ENCODE measurements around the gene MARCHF3.
A peak's percentile ranks its signal among the peaks of the same experiment; 100 is the strongest.
"Not testable (repeated sequence)": the region's sequence is repeated elsewhere in the genome, so short reads cannot be mapped to it uniquely, and the experiment has no call there.

The MARCHF3 gene

GRCh38 chr5:126917918-126918614 lies 112.3 kb downstream of the MARCHF3 start:
- DNase-seq (ENCODE audit: low read depth), result peak; percentile 73

- DNase-seq (ENCODE audit: low read depth), result no peak
These were observed 114.9 kb downstream of the MARCHF3 start for GRCh38 chr5:126915496-126915895.

- DNase-seq (ENCODE audit: low read depth), result no peak
These were observed 115.4 kb downstream of the MARCHF3 start for GRCh38 chr5:126914801-126915436.

- DNase-seq (ENCODE audit: low read depth), result peak; percentile 12
These were observed 117.7 kb downstream of the MARCHF3 start for GRCh38 chr5:126912616-126913200.

GRCh38 chr5:126911986-126912385 lies 118.4 kb downstream of the MARCHF3 start:
- no peak for DNase-seq (ENCODE audit: low read depth)

- DNase-seq (ENCODE audit: low read depth), result no peak
These were observed 120.5 kb downstream of the MARCHF3 start for GRCh38 chr5:126909856-126910255.

GRCh38 chr5:126904407-126904806 lies 126.0 kb downstream of the MARCHF3 start:
- not testable (repeated sequence) for DNase-seq (ENCODE audit: low read depth)

- no peak for DNase-seq (ENCODE audit: low read depth)
These were observed 129.6 kb downstream of the MARCHF3 start for GRCh38 chr5:126900796-126901195.

- DNase-seq (ENCODE audit: low read depth), result no peak
These were observed 130.9 kb downstream of the MARCHF3 start for GRCh38 chr5:126899476-126899875.

GRCh38 chr5:126897851-126898630 lies 132.3 kb downstream of the MARCHF3 start:
- DNase-seq (ENCODE audit: low read depth), result no peak

GRCh38 chr5:126896170-126896702 lies 134.1 kb downstream of the MARCHF3 start:
- no peak for DNase-seq (ENCODE audit: low read depth)

GRCh38 chr5:126895712-126896111 lies 134.6 kb downstream of the MARCHF3 start:
- DNase-seq (ENCODE audit: low read depth), result not testable (repeated sequence)

- DNase-seq (ENCODE audit: low read depth), result not testable (repeated sequence)
These were observed 139.9 kb downstream of the MARCHF3 start for GRCh38 chr5:126890414-126890813.

GRCh38 chr5:126888175-126888574 lies 142.2 kb downstream of the MARCHF3 start:
- no peak for DNase-seq (ENCODE audit: low read depth)

GRCh38 chr5:126884269-126884819 lies 146.0 kb downstream of the MARCHF3 start:
- DNase-seq (ENCODE audit: low read depth), result peak; percentile 97

- no peak for DNase-seq (ENCODE audit: low read depth)
These were observed 146.7 kb downstream of the MARCHF3 start for GRCh38 chr5:126883564-126884245.

- DNase-seq (ENCODE audit: low read depth), result peak; percentile 34
These were observed 148.3 kb downstream of the MARCHF3 start for GRCh38 chr5:126881821-126882600.

- DNase-seq (ENCODE audit: low read depth), result peak; percentile 62
These were observed 151.7 kb downstream of the MARCHF3 start for GRCh38 chr5:126878634-126879033.

GRCh38 chr5:126878085-126878484 lies 152.3 kb downstream of the MARCHF3 start:
- no peak for DNase-seq (ENCODE audit: low read depth)

GRCh38 chr5:126877602-126878001 lies 152.8 kb downstream of the MARCHF3 start:
- no peak for DNase-seq (ENCODE audit: low read depth)
